ENCODE measurements around the gene MINDY4.

The MINDY4 gene

GRCh38 chr7:30835396-30835915 lies 64.2 kb downstream of the MINDY4 start:
- no peak for DNase-seq (ENCODE audit: low read depth)

DNA sequence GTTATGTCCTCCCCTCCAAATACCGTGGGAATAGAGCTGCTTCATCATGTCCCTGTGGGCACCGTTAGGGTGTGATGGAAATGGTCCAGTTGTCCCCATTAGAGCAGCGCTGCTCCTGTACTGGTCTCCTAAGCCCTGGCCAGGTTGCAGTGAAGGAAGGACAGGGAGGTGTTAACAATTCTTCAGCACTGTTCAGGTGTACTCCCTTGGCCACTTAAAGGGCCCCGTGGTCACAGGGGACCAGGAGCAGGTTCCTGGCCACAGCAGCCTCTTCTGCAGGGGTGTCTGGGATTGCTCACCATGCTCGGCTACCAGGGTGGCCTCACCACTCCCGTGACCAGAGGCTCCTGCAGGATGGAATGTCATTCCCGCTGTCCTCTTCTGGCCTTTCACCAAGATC lies 65.8 kb downstream of the MINDY4 start:
- no peak for DNase-seq (ENCODE audit: low read depth)

DNA sequence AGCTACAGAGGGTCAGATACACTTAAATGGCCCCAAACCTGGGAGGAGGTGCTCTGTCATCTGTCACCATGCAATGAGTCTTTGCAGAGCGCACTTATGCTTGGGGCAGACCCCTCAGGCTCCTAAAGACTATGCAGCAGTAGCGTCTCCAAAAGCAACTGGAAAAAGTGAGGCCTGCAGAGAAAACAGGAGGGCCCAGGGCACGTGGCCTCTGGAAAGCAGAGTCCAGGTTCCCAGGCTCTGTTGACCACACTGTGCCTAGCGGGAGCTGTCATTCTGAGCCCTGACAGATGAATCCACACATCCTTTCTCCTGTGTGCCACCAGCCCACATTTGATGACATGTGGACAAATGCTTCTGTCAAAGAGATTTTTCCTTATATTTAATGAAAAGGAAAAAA lies 66.4 kb downstream of the MINDY4 start:
- DNase-seq (ENCODE audit: low read depth): no peak

DNA sequence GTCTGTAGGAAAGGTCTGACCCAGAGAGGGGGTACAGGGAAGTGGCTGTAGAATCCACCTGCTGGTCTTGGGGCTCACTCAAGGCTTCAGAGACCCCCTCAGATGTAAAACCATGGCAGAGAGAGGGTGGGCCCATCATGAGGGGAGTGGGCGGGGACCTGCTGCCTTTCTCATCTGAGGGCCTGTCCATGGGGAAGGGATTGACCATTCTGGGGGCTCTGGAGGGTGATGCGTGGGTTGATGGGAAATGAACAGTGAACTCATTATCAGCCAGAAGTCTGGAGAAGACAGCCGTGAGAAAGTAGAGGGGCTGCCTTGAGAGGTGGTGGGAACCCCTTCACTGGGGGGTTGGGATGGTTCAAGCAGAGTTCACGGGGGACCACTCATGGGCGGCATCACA lies 66.8 kb downstream of the MINDY4 start:
- DNase-seq (ENCODE audit: low read depth): no peak

DNA sequence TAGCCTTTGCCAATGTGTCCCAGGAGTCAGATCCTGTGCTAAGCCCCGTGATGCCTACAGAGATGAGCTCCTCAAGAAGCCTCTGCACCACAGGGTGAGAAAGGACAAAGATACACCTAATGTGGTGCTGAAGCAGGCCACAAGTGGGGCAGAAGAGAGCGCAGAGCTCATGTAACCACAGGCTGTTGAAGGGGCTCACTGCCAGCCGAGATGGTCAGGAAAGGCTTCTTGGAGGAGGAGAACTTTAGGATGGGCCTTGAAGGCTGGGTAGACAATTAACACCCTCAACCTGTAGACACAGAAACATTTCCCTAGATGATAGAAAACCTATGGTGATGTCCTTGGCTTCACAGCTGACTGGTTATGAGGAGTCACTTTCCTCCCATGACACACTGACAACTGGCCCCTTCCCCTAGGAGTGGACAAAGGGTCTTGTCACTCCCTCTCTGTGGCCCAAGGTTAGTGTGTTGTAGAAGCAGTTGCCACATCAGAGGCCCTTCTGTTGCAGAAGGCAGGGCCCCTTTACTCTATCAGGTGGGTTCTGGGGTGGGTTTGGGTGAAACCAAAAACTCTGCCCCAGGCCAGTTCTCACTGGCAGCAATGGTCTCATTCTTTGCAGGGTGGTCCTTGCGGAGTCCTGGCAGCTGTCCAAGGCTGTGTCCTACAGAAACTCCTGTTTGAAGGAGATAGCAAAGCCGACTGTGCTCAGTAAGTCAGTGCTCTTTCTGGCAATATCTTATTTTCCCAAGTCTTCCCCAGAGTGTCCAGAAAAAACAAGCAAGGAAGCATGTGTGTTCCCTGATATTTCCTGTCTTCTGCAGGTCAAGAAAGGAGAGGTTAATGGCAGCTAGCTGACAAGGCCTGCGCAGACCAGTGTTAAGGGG lies 69.2 kb downstream of the MINDY4 start:
- no peak for DNase-seq (ENCODE audit: low read depth)

- DNase-seq (ENCODE audit: low read depth): no peak
These were observed 70.0 kb downstream of the MINDY4 start for GRCh38 chr7:30841025-30841735.

GRCh38 chr7:30841801-30842541 lies 70.8 kb downstream of the MINDY4 start:
- DNase-seq (ENCODE audit: low read depth): no peak

DNA sequence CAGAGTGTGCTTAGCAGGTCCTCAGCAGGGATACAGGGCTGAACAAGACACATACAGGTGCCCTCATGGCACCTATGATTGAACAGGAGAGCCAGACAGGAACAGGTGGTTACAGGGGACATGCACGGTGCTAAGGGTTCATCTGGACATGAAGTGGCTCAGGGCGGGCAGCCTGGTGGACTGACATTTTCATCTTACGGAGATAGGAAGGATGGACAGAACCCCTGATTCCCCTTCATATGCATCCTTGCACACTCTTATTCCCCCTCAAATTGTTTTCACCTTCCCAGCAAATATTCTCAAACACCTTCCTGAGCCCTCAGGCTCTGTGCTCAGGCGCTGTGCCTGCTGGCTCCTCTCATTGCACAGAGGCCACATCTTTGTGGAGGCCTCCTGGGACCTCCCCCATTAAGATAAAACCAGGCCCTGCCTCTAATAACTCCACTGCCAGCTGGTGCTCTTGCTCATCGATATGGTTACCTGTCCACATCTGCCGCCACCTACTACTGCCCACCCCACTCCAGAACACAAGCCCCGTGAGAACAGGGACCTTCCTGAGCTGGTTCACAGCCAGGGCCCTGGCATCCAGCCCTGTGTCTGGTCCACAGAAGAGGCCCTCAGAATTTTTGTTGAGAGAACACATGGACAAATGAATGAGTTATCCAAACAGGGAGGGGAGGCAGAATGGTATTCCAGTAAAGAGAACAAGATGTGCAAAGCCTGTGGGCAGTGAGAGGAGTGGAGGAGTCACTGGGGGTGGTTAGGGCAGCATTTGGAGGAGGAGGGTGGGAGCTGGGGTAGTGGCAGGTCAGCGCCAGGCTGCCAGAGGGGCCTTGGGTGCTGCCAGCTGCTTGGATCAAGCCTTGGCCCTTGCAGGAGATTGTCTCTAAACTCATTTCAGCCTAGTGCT lies 71.6 kb downstream of the MINDY4 start:
- no peak for DNase-seq (ENCODE audit: low read depth)

- no peak for DNase-seq (ENCODE audit: low read depth)
These were observed 72.7 kb downstream of the MINDY4 start for GRCh38 chr7:30843741-30844482.

GRCh38 chr7:30844483-30844874 lies 73.3 kb downstream of the MINDY4 start:
- no peak for DNase-seq (ENCODE audit: low read depth)

DNA sequence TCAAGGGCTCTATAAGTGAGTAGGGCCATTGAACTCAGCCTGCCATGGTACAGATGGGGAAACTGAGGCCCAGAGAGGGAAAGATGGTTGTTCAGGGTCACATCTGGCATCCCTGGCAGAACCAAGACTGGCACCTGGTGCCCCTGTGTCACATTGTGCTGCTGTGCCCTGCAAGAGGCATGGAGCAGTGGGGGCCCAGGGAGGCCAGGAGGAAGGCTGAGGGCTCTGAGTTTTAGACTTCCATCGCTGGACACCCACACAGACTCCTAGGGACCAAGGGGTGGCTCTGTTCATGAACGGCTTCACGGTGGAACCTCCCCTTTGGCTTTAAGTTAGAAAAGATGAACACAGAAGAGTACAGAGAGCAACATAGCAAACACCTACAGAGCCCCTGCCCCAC lies 73.7 kb downstream of the MINDY4 start:
- DNase-seq (ENCODE audit: low read depth): no peak

DNA sequence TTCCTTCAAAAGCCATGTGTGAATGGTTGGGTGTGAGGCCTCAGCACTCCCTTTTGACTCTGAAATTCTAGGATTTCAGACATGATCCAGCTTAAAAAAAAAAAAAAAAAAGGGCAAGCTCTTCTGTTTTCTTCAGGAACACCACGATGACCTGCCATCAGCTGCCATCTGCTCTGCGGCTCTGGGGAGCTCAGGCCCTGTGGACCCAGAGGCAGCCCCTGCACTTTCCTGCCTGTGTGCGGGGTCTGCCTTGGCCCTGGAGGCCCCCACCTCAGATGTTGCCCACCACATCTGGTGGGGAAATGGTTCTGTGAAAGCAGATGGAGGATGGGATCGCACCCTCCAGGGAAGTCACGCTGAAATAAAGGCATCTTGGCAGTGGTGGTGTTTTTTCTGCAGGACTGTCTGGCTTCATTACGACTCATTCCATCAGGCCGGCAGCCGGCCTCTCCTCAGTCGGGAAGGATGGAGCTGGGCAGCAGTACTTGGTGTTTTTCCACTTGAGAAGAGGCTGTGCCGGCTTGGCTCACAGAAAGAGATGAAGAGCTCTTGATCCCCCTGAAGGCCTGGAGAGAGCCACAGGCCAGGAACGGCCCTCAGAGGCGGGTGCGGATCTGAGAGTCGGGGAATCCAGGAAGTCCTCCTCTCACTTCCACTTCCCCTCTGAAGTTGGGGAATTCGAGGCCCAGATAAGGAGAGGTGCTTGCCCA lies 74.4 kb downstream of the MINDY4 start:
- no peak for DNase-seq (ENCODE audit: low read depth)

GRCh38 chr7:30846378-30846777 lies 75.2 kb downstream of the MINDY4 start:
- no peak for DNase-seq (ENCODE audit: low read depth)

DNA sequence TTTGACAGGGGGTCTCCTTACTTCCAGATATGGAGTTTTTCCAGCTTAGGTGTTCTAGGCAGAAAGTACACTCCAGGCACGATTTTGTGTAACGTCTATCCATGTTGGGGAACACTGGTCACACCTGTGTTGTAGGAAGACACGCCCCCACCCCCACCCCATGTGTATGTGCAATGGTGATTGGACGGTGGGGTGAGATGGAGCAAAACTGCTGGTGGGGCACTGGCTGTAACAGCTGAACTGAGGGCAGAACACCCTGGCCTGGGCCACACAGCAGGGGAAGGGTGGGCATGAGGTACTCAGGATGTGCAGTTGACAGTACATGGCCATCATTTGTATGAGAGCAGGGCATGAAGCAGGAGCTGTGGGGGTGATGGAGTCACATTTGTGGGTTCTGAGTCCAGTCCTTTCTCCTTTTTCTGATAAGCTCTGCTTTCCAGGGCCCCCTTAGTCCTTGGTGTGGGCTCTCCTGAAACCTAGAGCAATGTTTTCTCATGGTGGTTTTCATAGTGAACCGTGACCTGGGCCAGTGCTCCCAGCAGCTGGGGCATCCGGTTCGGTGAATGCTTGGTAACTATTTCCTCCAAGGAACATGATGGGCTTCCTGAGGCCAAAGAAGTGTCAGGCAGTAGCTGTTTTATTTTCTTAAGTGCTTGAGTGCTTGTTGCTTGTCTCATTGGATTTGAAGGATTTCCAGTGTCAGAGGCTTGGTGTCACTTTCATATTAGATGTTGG lies 77.1 kb downstream of the MINDY4 start:
- no peak for DNase-seq (ENCODE audit: low read depth)

GRCh38 chr7:30849565-30849964 lies 78.3 kb downstream of the MINDY4 start:
- no peak for DNase-seq (ENCODE audit: low read depth)

DNA sequence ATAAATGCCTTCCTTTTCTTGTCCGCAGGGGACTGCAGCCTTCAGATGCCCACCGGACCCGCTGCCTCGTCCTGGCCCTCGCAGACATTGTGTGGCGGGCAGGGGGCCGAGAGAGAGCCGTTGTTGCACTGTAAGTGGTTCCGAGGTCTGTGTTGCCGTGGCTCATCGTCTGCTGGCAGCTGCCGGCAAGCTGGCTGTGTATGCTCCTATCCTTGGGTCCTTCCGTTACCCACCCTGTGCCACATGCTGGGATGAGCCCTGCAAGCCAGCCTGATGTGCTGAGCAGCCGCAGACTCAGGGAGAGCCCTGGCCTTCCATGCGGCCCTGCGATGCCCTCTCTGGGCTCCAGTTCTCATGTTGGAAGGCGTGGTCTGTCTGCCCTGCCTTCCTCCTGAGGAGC lies 79.2 kb downstream of the MINDY4 start:
- no peak for DNase-seq (ENCODE audit: low read depth)

DNA sequence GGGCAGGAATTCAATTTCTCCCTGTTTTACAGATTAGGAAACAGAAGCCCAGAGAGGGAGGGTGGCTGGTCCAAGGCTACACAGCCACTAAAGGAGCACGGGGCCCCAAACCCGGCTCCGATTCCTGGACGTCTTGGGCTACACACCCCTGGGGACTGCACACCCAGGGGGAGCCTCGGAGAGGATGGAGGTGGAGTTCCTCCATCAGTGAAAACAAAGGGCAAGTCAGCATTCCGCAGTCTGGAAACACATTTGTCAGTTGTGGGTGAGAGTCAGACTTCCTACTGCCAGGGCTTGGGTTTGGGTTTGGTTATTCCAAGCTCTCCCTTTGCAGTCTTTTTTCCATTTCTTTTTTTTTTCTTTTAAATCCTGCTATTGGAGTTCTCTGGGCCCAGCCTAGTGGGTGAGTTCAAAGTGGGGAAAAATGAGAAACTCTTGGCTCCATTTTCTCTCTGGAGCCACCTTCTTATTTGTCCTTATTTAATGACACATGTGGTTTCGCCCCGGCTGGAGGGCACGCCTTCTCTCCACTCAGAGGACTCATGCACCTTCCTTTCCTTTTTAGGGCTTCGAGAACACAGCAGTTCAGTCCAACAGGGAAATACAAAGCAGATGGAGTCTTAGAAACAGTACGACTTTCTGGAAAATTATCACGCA lies 80.6 kb downstream of the MINDY4 start:
- DNase-seq (ENCODE audit: low read depth): no peak

DNA sequence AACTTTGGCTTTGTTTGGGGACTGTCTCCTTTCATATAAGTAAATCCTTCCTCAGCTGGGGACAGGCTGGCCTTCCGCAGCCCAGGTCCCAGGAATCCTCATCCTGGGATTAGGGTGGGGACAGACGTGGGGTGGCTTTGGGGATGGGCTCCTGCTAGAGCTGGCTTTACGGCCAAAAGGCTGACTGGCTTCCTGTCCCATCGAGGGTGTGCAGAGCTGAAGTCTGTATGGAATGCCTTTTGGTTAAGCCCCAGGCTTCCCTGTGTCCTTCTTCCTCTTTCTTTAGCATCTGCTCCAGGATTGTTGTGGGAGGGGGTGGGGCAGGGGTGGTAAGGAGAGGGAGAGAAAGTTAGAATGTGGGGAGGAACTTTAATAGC lies 81.1 kb downstream of the MINDY4 start:
- DNase-seq (ENCODE audit: low read depth): no peak

DNA sequence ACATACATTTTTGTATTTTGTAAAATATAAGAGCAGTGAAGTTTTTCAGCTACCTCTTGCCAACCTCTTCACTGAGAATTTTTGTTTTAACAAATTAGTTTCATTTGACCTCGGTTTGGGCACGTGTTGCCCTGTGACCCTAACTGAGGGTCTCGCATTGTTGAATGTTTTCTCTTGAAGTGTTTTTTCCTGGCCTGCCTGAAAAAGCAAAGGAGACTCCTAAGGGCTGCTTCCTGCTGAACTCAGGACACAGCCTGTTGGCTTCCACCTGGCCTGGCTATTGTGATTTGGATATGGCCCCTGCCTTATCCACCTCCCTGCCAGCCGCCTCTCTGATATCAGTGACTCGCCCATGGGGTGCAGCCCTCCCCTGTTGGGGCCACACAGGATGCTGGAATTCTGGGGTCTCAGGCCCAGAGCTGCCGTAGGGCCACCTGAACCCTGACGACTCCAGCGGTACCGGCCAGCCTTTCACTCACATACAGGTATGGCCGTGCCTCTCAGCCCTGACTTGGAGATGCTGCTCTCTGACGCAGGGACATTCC lies 81.6 kb downstream of the MINDY4 start:
- no peak for DNase-seq (ENCODE audit: low read depth)

Data from stimulated activated CD8-positive, alpha-beta memory T cell treated with anti-CD3 and anti-CD28 coated beads, Interleukin-12 subunit alpha, Interleukin-12 subunit beta, amount 100 ng/mL, for 4 hours (primary cell).